Retina (tissue), 1 donor: Measurements from ENCODE around the gene SPOCK1.

ENCODE experiments used
- DNase-seq: peaks from one replicate; pipeline ENCODE4 v3.0.0-alpha.2; 2016

Gene SPOCK1

DNA sequence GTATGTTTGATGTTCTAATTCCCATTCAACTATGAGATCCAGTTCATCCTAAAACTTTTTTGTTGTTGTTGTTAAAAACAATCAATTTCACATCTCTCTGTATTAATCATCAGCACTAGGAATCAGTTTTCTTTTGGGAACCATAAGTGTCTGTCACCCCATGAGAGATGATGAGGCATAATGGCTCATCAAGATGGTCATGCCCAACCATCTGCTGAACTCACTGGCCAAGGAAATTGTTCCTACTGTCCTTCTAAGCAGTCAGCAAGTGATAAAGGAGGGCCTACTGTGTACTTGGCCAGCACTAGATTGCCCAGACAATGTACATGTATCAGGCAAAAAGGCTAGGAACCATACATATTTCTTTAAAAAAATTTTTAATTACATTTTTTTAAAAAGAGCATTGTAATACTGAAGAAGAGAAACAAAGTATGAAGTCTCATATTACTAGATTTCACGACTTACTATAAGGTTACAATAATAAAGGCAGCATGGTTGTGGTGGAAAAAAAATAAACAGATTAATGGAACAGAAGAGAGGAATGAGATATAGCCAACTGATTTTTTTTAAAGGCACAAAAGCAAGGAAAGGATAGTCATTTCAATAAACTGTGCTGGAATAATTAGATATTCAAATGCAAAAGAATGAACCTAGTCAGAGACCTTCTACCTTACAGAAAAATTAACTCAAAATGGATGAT is 458.3 kb downstream of the SPOCK1 start:
- no peak for DNase-seq

DNA sequence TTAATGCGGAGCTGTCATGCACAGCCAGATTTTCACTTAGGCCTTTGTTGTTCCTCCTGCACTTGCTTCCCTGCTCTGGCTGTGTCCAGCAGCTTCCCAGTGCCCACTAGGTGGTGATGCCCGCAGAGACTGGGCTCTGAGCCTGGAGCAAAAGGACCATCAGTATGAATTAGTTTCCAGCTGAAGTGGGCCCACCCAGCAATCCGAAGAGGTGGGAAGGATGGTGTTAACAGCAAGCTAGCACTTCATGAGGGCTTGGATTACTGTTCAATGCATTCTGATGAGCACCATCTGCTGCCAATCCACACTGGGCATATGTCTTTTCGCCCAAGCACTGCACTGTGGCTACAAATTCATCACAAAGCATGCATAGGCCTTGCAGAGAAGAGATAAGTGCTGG is 459.1 kb downstream of the SPOCK1 start:
- DNase-seq = no peak

DNA sequence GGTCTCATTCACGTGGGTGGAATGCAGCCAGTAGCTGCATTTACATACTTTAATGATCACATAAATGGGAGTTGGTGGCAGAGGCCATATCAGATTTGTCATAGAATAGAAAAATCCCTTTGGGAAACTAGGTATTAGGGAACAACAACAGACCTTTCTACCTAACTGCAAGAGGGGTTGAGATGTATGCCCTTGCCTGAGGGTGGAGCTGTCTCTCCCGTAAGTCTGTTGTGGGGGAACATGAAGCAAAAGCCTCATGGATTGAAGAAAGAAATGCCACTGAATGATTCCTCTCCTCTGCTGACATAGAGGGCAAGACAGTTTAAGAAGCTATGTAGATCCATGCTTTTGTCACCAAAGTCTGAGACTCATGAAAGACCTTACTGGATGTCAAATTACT is 461.3 kb downstream of the SPOCK1 start:
- DNase-seq = no peak

DNA sequence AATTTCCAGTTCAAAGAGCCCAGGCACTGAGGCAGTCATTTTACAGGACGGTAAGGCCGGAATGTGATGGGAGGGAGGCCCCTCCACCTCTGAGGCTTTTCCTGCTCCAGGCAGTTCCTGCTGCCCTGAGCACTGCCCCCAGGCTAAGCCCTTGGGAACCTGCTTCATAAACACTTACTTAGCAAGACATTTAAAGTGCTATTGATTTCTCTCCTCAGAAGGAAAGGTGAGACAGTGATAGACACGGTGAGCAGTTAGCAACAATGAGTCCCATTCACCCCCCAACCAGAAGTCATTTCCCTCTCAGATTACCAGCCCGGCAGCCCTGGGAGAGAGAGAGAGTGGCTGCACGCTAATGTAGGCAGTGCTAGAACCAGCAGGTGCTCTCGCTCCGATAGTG is 462.5 kb downstream of the SPOCK1 start:
- DNase-seq = peak; percentile 53

DNA sequence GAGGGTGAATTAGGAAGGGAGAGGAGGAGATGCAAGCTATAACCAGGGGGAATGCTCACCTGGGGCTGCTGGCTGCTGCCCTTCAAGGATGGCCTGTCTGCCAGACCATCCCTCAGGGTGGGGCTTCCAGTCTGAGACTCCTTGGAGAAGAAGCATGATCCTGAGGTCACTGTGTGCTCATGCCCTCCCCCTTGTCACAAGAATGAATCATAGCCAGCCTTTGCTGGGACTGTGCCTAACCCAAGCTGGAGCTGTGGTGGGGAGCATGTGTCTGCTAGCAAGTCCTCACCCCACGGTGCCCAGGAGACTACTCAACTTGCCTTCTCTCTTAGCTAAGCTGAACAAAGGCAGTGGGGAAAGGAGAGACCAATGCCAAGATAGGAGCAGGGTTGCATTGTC is 463.6 kb downstream of the SPOCK1 start:
- DNase-seq = no peak

DNA sequence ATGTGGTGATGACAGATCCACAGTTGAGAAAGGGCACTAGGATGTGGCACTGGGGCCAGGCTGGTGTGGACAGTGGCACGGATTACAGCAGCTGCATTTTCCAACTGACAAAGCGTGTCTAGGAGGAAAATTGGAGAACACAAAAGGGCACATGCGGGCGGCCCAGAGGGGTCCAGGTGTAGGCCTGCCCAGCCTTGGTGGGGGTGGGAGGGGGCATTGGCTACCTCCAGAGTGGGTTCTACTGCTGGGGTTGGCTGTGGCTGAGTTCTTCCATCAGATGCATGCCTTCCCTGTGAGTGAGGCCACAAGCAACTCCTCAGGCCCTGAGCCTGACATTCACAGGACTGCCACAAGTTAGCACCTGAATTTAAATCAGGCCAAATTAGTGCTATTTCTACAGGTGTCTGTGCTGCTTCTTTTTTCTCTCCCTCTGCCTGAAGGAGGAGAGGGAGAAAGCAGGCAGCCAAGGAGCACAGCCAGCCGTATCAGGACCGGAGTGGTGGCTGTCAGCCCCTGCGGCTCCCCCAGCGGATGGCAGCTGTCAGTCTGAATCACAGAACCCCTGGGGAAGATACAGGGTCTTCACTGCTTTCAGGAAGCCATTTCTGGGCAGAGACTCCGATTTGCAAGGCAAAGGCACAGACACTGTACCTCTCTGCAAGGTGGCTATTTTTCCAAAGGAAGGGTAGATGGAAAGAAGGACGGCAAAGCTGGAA is 464.2 kb downstream of the SPOCK1 start:
- DNase-seq = no peak

DNA sequence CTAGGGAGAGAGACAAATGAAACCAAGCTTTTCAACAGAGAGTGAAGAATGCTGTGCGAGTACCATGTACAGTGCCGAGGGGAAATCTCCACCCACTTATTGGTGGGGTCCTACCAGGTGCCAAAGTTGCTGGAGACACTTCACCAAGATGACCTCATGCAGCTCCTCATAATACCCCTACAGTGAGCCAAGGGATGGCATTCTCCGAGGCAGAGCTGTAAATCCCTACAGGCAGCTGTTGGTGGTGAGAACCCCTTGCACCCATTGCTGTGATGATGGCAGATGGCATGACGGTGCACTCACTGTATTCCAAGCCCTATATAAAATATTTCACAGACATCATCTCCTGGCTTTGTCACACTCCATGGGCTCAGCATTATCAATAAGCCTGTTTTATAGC is 464.9 kb downstream of the SPOCK1 start:
- no peak for DNase-seq

DNA sequence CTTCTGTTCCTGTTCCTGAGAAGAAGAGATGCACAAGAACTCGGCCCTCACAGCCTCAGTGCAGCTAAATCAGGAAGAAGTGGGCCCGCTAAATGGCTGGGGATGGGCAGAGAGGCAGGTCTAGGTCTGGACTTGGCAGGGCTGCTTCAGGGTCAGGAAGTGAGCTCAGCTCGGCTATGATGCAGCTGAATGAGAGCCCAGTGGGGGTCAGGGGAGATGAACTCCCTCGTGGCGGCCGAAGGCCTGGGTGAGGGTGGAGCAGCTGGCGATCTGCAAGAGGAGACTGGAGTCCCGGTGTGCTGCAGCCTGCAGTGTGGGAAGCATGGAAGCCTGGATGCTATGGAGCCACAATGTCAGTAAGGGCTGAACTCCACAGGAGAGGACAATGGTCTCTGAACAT is 466.2 kb downstream of the SPOCK1 start:
- DNase-seq = no peak

DNA sequence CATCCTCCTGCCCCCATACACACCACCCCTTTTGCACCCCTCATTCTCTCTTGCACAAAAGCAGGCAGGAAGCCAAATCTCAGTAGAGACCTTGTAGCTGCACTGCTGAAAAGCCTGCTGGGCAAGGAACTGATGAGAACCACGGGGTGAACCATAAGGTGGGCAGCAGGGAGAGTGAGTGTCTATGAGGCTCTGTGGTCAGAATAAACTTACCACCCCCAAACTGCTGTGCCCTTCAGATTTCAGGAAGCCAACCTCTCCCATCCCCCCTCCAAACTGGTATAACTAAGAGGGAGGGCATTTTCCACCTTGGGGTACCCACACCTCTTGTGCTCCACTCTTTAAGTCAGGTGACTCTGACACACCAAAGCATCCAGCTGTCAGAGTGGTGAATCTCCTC is 471.4 kb downstream of the SPOCK1 start:
- no peak for DNase-seq

DNA sequence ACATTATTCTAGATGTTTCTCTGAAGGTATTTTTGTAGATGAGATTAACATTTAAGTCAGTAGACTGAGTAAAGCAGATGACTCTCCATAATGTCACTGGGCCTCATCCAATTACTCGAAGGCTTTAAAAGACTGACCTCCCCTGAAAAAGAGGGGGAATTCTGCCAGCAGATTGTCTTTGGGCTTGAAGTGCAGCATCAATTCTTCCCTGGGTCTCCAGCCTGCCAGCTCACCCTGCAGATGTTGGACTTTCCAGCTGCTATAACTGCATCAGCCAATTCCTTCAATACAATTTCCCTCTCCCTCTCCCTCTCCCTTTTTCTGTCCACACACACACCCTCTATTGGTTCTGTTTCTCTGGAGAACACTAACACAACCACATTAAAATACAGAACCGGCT is 472.8 kb downstream of the SPOCK1 start:
- no peak for DNase-seq

DNA sequence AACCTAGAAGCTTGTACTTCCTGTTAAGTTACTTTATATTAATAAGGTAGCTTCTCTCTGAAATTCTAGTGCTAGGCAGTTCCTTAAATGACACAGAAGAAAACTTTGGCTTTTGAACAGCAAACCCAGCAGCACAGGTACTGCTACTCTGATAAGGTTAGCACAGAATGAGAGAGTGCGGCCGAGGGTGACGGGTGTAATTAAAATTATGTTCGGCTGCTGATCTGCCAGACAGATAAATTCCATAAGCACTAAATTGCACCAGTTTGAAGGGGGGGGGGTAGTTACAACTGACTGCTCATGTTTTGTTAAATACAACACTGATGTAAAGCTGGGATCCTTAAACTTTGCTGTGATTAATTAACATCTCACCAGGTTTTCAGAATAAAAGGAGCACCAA is 475.1 kb downstream of the SPOCK1 start:
- DNase-seq = no peak

DNA sequence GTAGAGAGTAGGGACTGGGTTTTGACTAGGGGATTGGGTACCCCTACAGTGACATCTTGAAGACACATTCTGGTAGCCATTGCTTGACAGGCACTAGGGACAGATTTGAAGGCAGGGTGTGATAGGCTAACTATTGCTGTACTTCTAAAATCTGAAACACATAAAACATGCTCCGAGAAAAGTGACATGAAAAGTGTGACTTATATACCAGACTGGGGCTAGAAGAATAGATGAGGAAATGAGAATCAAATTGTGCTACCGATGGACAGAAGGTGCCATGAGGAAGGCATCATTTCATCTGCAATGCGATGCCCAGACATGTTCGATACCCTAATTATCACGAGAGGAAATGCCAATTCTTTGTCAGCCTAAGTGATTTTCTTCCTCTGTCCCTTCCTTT is 475.8 kb downstream of the SPOCK1 start:
- no peak for DNase-seq

DNA sequence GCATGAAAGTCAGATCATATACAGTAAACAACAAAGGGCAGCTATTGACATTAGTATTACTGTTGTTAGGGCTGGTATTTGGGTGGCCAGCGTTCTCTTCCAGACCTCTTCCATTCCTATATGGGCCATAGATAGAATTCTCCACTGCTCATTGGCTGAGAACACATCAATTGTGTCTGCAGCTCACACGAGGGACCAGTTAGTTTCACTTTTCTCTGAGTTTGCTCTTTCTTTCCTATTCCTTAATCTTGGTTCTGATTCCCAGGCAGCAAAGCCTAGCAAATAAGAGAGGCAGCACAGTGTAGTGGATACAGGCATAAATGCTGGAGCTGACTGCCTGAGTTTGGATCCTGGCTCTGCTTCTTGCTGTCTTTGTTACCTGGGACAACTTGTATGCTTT is 476.4 kb downstream of the SPOCK1 start:
- no peak for DNase-seq

DNA sequence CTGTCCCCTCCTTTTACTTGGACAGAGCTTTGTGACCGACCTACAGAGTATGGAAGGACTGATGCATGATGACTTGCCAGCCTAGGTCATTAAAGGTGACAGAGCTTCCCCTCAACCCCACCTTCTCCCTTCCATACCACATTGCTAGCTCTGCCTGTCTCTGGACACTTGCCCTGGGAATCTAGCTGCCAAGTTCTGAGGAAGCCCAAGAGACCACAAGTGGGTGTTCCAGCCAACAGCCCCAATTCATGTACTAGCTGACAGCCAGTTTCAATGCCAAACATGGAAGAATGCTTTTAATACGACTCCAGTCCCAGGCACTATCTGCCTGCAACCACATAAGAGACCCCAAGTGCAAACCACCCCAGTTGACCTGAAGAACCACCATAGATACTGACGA is 477.1 kb downstream of the SPOCK1 start:
- no peak for DNase-seq

DNA sequence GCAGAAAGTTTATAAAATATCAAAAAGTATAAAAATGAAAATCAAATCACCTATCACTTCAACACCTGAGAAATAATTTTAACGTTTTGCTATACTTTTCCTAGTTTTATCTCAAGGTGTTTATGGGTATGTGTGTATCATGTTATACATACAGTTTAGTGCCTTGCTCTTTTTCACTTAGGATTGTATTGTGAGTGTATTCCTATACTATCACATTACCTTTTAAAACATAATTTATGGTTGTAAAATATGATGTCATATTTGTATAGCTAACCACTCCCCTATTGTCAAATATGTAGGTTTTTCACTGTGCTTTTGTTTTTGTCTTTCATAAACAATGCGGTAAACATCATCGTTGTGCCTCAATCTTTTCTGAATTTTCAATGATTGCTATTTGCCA is 479.9 kb downstream of the SPOCK1 start:
- DNase-seq = no peak

DNA sequence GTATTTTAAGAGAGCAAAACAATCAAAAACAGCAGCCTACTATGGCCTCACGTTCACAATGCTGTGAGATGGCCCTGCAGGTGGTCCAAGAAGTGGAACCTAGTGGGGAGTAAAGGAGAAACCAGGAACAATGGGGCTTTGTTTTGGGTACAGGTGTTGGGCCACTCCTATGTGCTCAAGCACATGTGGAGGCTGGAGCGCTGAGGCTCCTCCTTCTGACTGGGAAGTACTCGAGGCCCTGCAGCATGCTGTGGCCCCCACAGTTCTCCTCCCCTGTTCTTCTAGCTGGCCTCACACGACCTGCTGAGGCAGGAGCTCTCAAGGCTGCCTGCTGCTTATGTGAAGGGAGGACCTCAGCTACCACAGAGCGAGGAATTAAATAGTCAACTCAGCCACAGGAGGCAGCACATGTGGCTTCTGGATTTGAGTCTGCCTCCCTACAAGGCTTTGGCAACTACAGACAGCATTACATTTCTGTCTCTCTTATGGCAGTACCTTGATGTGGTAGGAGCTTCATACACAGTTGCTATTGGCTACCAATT is 482.3 kb downstream of the SPOCK1 start:
- DNase-seq = no peak

DNA sequence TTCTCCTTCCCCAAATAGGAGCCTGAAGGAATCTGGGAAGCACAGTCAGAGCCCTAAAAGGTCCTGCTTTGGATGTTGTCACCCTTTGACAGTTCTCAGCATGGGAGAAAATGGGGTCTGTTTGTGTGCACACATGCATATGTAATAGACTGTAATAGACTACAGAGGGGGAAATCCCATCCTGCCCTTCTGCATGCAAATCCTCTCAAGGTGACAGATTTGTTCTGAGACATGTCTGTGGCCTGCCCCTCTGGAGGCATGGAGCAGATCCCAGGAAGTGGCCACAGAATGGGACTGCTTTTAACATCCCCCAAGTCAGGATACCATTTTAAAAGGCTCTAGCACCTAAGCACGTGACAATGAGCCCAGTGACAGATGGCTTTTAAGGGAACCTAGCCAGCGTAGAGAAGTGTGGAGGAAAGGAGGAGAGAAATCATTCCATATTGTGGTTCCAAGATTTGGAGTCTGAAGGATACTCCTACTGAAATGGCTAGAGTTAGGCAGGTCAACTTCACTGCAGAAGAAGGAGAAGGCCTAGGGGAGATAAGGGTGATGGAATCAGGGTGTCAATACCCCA is 483.5 kb downstream of the SPOCK1 start:
- DNase-seq = no peak

DNA sequence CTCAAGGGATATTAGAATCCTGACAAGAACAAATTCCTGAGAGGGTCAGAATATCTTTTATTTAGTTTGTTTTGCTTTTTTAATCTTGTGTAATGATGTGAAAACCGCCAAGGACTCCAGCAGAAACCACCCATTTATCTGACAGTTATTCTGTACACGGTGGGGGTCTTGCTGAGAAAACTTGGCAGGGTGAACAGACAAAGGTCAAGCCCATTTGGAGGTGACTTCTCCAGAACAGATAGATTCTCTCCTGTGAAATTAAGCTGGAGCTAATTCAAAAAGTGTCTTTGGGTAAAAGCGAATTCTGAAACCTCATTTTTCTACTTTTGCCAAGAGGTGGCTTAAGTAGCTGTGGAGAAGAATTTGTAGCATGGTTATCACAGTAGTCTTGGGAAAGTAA is 484.4 kb downstream of the SPOCK1 start:
- no peak for DNase-seq

DNA sequence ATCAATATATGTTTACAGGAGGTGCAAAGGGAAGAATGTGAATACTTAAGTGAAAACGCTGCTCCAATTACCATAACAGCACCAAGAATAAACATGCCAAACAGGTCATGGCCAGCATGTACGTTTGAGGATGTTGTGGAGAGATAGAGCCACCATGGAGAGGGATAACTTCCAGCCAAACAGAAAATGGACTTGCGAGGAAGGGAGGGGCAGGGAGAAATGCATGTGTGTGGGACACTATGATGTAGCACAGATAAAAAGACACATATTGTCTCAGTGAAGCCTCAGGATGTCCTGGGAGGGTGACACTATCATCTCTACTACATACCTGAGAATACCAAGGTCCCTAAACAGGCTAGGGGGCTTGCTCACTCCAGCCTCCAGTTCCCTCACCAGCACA is 488.9 kb downstream of the SPOCK1 start:
- DNase-seq = no peak

DNA sequence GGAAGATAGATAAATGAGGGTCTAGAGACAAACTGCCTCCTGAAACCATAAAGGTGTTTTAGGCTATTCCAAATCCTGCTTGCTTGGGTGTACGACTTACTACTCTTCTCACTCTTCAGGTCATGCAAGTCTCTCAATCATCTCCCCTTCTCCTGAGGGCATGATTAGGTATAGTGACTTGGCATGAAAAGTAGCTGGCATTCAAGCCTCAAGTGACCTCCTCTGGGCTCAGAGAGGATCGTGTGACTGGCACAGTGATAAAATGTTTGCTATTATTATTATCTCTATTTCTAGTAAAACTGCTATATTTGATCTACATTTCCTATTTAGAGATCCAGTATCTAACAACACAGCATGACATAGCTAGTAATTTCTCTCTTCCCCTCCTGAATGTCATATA is 494.8 kb downstream of the SPOCK1 start:
- DNase-seq = no peak

DNA sequence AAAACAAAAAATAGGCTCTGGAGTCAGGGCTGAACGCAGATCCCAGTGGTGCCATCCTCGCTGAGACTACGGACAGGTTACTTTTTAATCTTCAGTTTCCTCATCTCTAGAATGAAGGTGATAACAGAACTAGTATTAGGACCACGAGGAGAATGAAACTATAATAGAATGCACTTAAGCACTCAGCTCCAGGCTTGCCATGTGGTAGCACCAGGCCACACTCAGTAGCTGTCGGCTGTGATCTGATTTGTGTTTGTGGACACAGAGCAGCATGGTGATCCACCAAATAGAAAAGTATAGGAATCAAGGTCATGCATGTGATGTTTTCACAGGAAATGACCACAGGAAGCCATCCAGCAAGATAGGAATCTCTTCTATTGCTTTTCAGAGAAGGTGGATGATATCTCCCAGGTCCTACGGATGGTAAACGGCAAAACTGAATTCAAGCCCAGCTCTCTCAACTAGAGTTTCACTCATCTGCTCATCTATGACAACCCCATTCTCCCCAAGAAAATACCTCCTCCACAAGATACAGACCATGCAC is 498.0 kb downstream of the SPOCK1 start:
- DNase-seq = no peak

DNA sequence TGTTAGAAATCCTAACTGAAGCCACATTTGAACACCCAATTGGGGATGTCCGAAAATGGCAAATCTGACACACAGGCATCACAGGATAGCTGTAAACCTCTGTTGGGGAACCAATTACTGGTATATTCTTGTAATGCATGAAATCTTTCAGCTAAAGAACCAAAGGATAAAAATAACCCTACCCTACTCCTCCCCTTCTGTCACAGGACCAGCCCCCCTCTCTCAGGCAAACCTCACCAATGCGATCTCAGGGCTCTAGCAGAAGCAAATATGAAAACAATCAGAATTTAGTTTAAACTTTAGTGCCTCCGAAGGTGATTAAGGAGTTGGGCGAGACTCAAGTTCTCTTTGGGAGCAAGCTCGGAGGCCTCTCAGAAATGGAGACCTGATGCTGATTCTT is 499.3 kb downstream of the SPOCK1 start:
- no peak for DNase-seq

DNA sequence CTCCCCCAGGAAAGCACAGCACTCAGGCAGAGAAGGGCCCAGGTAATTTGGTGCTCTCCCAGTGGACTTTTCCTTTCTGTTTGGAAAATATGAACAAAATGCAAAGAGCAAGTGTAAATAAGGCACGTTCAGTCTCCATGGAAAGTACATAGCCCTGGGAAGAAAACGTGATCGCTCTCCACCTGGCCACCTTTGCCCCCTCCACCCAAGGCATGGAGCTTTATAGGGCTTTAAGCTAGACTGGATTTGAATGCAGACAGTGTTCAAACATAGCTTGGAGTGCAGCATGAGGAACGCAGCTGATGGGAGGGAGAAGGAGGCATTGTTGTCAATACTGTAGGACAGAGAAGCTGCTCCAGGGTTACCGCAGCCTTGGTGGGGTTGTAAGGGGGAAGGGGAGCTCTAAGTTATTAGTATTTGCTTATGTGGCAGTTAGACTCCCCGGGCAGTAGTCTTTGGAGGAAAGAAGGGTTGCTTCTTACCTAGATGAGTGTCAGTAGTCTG is 500.2 kb downstream of the SPOCK1 start:
- no peak for DNase-seq

DNA sequence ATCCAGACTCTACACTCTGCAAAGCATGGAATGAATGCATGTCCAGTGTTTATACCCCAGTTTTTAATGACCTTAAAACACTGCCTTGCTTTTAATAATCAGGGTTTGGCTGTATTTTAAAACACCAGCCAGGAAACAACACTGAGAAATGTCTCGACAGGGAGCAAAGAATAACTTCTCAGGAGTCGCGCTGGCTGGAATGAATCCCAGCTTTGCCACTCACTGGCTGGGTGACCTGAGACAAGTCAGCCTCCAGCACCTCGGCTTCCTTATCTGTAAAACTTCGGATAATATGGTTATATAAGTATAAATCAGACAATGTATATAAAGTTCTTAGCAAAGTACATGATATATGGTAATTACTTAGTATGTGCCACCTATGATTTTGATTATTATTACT is 505.0 kb downstream of the SPOCK1 start:
- DNase-seq = no peak
